Skeletal muscle tissue (tissue), 4 donors: Measurements from ENCODE around the gene ARHGAP32. TPM values are rescaled to one million over a fixed set of nuclear protein-coding genes. Genes with fewer than 3 reads are reported as not detected.

Source experiments
- H3K27ac ChIP-seq: one replicate; pipeline ENCODE4 v1.7.0; 2013; ENCODE audit warnings: mild to moderate bottlenecking, low read depth, low read length, inconsistent platforms
- H3K27me3 ChIP-seq, 3 donors: one replicate each; pipeline ENCODE4 v1.7.0; 2013; ENCODE audit warnings: low read length in 3 of 3; ENCODE audit not compliant: control insufficient read depth in 3 of 3, insufficient read depth in 3 of 3
- H3K36me3 ChIP-seq, 3 donors: one replicate each; pipeline ENCODE4 v1.7.0; 2013; ENCODE audit warnings: low read length in 3 of 3; ENCODE audit not compliant: control insufficient read depth in 3 of 3, insufficient read depth in 3 of 3
- H3K4me1 ChIP-seq, 3 donors: one replicate each; pipeline ENCODE4 v1.7.0; 2013; ENCODE audit warnings: low read length in 3 of 3, mild to moderate bottlenecking in 3 of 3; ENCODE audit not compliant: control insufficient read depth in 3 of 3, insufficient read depth in 3 of 3
- H3K4me3 ChIP-seq, 3 donors: one replicate each; pipeline ENCODE4 v1.7.0; 2013; ENCODE audit warnings: low read length in 3 of 3
- H3K9ac ChIP-seq, 3 donors: one replicate each; pipeline ENCODE4 v1.7.0; 2013; ENCODE audit warnings: low read length in 3 of 3, mild to moderate bottlenecking in 3 of 3, moderate library complexity in 2 of 3, low read depth in 1 of 3
- H3K9me3 ChIP-seq, 3 donors: one replicate each; pipeline ENCODE4 v1.7.0; 2013; ENCODE audit warnings: low read length in 3 of 3; ENCODE audit not compliant: control insufficient read depth in 3 of 3
- total RNA-seq: library from RNA; depleted of rRNA; stranded (reverse); fragments of >200 nt; gene quantifications from one replicate; pipeline ENCODE4 v1.2.3, GENCODE V29; 2014
- donor health status: Osteomylitis.

ARHGAP32 gene
- total RNA-seq, 1 donor from 2014 or later, result 23.5 TPM

GRCh38 chr11:129223701-129224149 lies 31.6 kb upstream of the ARHGAP32 start:
- peaks cover 0 to 7% (median 6%) of the 10 kb centered on the region in 3 donors for H3K9me3 ChIP-seq
- H3K9ac ChIP-seq, result no peak overlapping the region
- no peaks in the 10 kb centered on the region for H3K27me3 ChIP-seq
- no peak overlapping the region for H3K4me3 ChIP-seq
- no peak overlapping the region for H3K27ac ChIP-seq
- no peaks in the 10 kb centered on the region for H3K36me3 ChIP-seq
- H3K4me1 ChIP-seq, result peaks cover 0 to 9% (median 7%) of the 10 kb centered on the region in 3 donors

GRCh38 chr11:129223260-129223659 lies 31.1 kb upstream of the ARHGAP32 start:
- H3K9ac ChIP-seq, result no peak overlapping the region
- H3K27me3 ChIP-seq, result no peaks in the 10 kb centered on the region
- no peak overlapping the region for H3K27ac ChIP-seq
- H3K9me3 ChIP-seq, result peaks cover 0 to 7% (median 6%) of the 10 kb centered on the region in 3 donors
- H3K4me3 ChIP-seq, result no peak overlapping the region
- H3K36me3 ChIP-seq, result no peaks in the 10 kb centered on the region
- peaks cover 0 to 9% (median 7%) of the 10 kb centered on the region in 3 donors for H3K4me1 ChIP-seq

GRCh38 chr11:129222158-129222557 lies 30.0 kb upstream of the ARHGAP32 start:
- H3K36me3 ChIP-seq, result no peaks in the 10 kb centered on the region
- H3K9ac ChIP-seq, result no peak overlapping the region
- no peak overlapping the region for H3K27ac ChIP-seq

GRCh38 chr11:129215506-129216245 lies 23.6 kb upstream of the ARHGAP32 start:
- Histone ChIP-seq H3K4me1 (no peaks in the 10 kb centered on the region), H3K9me3 (no peaks in the 10 kb centered on the region), H3K9ac (no peak overlapping the region), H3K36me3 (no peaks in the 10 kb centered on the region), H3K4me3 (no peak overlapping the region), H3K27me3 (no peaks in the 10 kb centered on the region), H3K27ac (no peak overlapping the region)

More at GRCh38 chr11:129222158-129222557, 30.0 kb upstream of the ARHGAP32 start:
- H3K27me3 ChIP-seq, result no peaks in the 10 kb centered on the region
- H3K4me1 ChIP-seq, result peaks cover 0 to 9% (median 7%) of the 10 kb centered on the region in 3 donors
- H3K9me3 ChIP-seq, result peaks cover 0 to 7% (median 3%) of the 10 kb centered on the region in 3 donors
- H3K4me3 ChIP-seq, result no peak overlapping the region

GRCh38 chr11:129214710-129215295 lies 22.7 kb upstream of the ARHGAP32 start:
- no peak overlapping the region for H3K27ac ChIP-seq
- no peaks in the 10 kb centered on the region for H3K9me3 ChIP-seq
- H3K4me3 ChIP-seq, result no peak overlapping the region
- no peaks in the 10 kb centered on the region for H3K36me3 ChIP-seq
- no peak overlapping the region for H3K9ac ChIP-seq
- no peaks in the 10 kb centered on the region for H3K27me3 ChIP-seq
- no peaks in the 10 kb centered on the region for H3K4me1 ChIP-seq

GRCh38 chr11:129213261-129213660 lies 21.1 kb upstream of the ARHGAP32 start:
- H3K36me3 ChIP-seq, result no peaks in the 10 kb centered on the region
- no peaks in the 10 kb centered on the region for H3K27me3 ChIP-seq
- no peak overlapping the region for H3K9ac ChIP-seq
- no peaks in the 10 kb centered on the region for H3K4me1 ChIP-seq
- H3K4me3 ChIP-seq, result no peak overlapping the region
- no peak overlapping the region for H3K27ac ChIP-seq
- H3K9me3 ChIP-seq, result no peaks in the 10 kb centered on the region

- Histone ChIP-seq H3K9me3 (no peaks in the 10 kb centered on the region), H3K36me3 (no peaks in the 10 kb centered on the region), H3K4me3 (no peak overlapping the region), H3K27me3 (no peaks in the 10 kb centered on the region), H3K9ac (no peak overlapping the region), H3K27ac (no peak overlapping the region), H3K4me1 (no peaks in the 10 kb centered on the region)
Measured at GRCh38 chr11:129211397-129211796, 19.3 kb upstream of the ARHGAP32 start.

GRCh38 chr11:129210831-129211181 lies 18.7 kb upstream of the ARHGAP32 start:
- no peaks in the 10 kb centered on the region for H3K4me1 ChIP-seq
- no peaks in the 10 kb centered on the region for H3K36me3 ChIP-seq
- H3K27ac ChIP-seq, result no peak overlapping the region

GRCh38 chr11:129209891-129210830 lies 18.0 kb upstream of the ARHGAP32 start:
- H3K4me3 ChIP-seq, result no peak overlapping the region
- H3K9me3 ChIP-seq, result no peaks in the 10 kb centered on the region
- H3K4me1 ChIP-seq, result no peaks in the 10 kb centered on the region
- no peaks in the 10 kb centered on the region for H3K36me3 ChIP-seq
- no peak overlapping the region for H3K27ac ChIP-seq
- no peak overlapping the region for H3K9ac ChIP-seq
- no peaks in the 10 kb centered on the region for H3K27me3 ChIP-seq

More at GRCh38 chr11:129210831-129211181, 18.7 kb upstream of the ARHGAP32 start:
- Histone ChIP-seq H3K27me3 (no peaks in the 10 kb centered on the region), H3K9ac (no peak overlapping the region), H3K4me3 (no peak overlapping the region), H3K9me3 (no peaks in the 10 kb centered on the region)
